RWPE1 (cell line): ENCODE results near the gene STK32B.

Experiments
- CTCF ChIA-PET: fragments of 350-600 bp; sonication (Branson Sonifier 250); formaldehyde crosslinking; extraction: SDS; loops from one replicate; lab custom pipeline; 2021; lab: Yijun Ruan, JAX
- POLR2A ChIA-PET: fragments of 400-600 bp; formaldehyde crosslinking; extraction: SDS; loops from one replicate; lab custom pipeline; 2020; ENCODE audit warnings: antibody characterized with exemption; ENCODE audit not compliant: low non-redundant PET; lab: Yijun Ruan, JAX
- DNase-seq: peaks from one replicate; pipeline ENCODE4 v3.0.0; 2012; ENCODE audit warnings: low spot score
- H3K27ac ChIP-seq: fragments of 450-650 bp; 2 replicates; pipeline ENCODE4 v1.5.1; 2017
- CTCF ChIP-seq: fragments of 450-650 bp; conservative IDR thresholded peaks from 2 replicates; pipeline ENCODE4 v1.5.1; 2017; ENCODE audit warnings: low read depth, mild to moderate bottlenecking

The STK32B gene

GRCh38 chr4:5504486-5504885, 453.2 kb downstream of the STK32B start:
- TF ChIP-seq CTCF, result no peak
- CTCF ChIA-PET, result no interaction called here

GRCh38 chr4:5510504-5510903, 459.2 kb downstream of the STK32B start:
- no peak for DNase-seq
- ChIA-PET POLR2A (no interaction called here), CTCF (no interaction called here)
- TF ChIP-seq CTCF, result no peak
- no peak overlapping the region for H3K27ac ChIP-seq

More at GRCh38 chr4:5504486-5504885, 453.2 kb downstream of the STK32B start:
- peak; percentile 66 for DNase-seq
- POLR2A ChIA-PET, result no interaction called here
- H3K27ac ChIP-seq, result peak overlapping the region; percentile 74

- CTCF ChIA-PET, result no interaction called here
These were observed 460.5 kb downstream of the STK32B start for GRCh38 chr4:5511791-5512190.

GRCh38 chr4:5515646-5516045, 464.4 kb downstream of the STK32B start:
- DNase-seq, result no peak
- ChIA-PET POLR2A (no interaction called here), CTCF (no interaction called here)
- H3K27ac ChIP-seq, result no peak overlapping the region
- TF ChIP-seq CTCF, result no peak

More at GRCh38 chr4:5511791-5512190, 460.5 kb downstream of the STK32B start:
- H3K27ac ChIP-seq, result no peak overlapping the region
- no peak for TF ChIP-seq CTCF
- DNase-seq, result no peak
- POLR2A ChIA-PET, result no interaction called here

- DNase-seq, result no peak
- ChIA-PET CTCF (no interaction called here), POLR2A (no interaction called here)
- TF ChIP-seq CTCF, result no peak
- no peak overlapping the region for H3K27ac ChIP-seq
These were observed 466.1 kb downstream of the STK32B start for GRCh38 chr4:5517372-5517771.

- ChIA-PET CTCF (no interaction called here), POLR2A (no interaction called here)
- H3K27ac ChIP-seq, result no peak overlapping the region
- no peak for DNase-seq
- TF ChIP-seq CTCF, result no peak
These were observed 473.4 kb downstream of the STK32B start for GRCh38 chr4:5524446-5525299.
